K562 (cell line): ENCODE data around the gene CNOT4. TPM values are rescaled to one million over a fixed set of nuclear protein-coding genes. Genes with fewer than 3 reads are reported as not detected.

ENCODE experiments used
- CREB5 ChIP-seq: fragments of 250-450 bp; sonication (Bioruptor Pico); IDR thresholded peaks from 2 replicates; pipeline ENCODE4 v1.5.0; 2020; ENCODE audit warnings: mild to moderate bottlenecking
- CTBP1 ChIP-seq: fragments of 450-650 bp; IDR thresholded peaks from 2 replicates; pipeline ENCODE4 v1.6.1; 2016; ENCODE audit warnings: borderline replicate concordance
- GATA2 ChIP-seq: sonication (generic); formaldehyde crosslinking; IDR thresholded peaks from 2 replicates; pipeline ENCODE4 v1.4.0; 2020; ENCODE audit warnings: mild to moderate bottlenecking, missing genetic modification reagents
- HNRNPK ChIP-seq: fragments of 200-400 bp; formaldehyde crosslinking; IDR thresholded peaks from one replicate; pipeline ENCODE4 v1.6.1; 2018; ENCODE audit warnings: mild to moderate bottlenecking, low read depth, low read length; ENCODE audit not compliant: poor library complexity, severe bottlenecking
- IRF9 ChIP-seq: fragments of 450-650 bp; IDR thresholded peaks from 2 replicates; pipeline ENCODE4 v1.6.1; 2016; ENCODE audit warnings: missing biosample characterization, missing genetic modification characterization
- MBD1 ChIP-seq: fragments of 250-450 bp; sonication (Bioruptor Pico); IDR thresholded peaks from 2 replicates; pipeline ENCODE4 v1.8.0; 2022; ENCODE audit warnings: inconsistent platforms
- MCM5 ChIP-seq: fragments of 450-650 bp; IDR thresholded peaks from 2 replicates; pipeline ENCODE4 v1.6.1; 2016; ENCODE audit warnings: low read depth
- MXD1 ChIP-seq: fragments of 250-450 bp; sonication (Bioruptor Pico); IDR thresholded peaks from 2 replicates; pipeline ENCODE4 v1.8.0; 2021; ENCODE audit warnings: borderline replicate concordance, mild to moderate bottlenecking, moderate library complexity; ENCODE audit not compliant: poor library complexity, severe bottlenecking
- PRMT5 ChIP-seq: sonication (generic); formaldehyde crosslinking; IDR thresholded peaks from 2 replicates; pipeline ENCODE4 v1.5.0; 2020; ENCODE audit warnings: missing genetic modification reagents
- PTTG1 ChIP-seq: fragments of 450-650 bp; IDR thresholded peaks from 2 replicates; pipeline ENCODE4 v1.6.1; 2016; ENCODE audit warnings: low read depth, mild to moderate bottlenecking, missing genetic modification characterization, missing compliant biosample characterization
- SMARCE1 ChIP-seq: fragments of 450-650 bp; IDR thresholded peaks from 2 replicates; pipeline ENCODE4 v1.7.1; 2016; ENCODE audit warnings: mild to moderate bottlenecking
- TAF9B ChIP-seq: fragments of 450-650 bp; IDR thresholded peaks from 2 replicates; pipeline ENCODE4 v1.6.1; 2018; ENCODE audit warnings: mild to moderate bottlenecking; ENCODE audit not compliant: partially characterized antibody
- U2AF1 ChIP-seq: fragments of 200-400 bp; formaldehyde crosslinking; optimal IDR thresholded peaks from 2 replicates; pipeline ENCODE3; 2017; ENCODE audit warnings: mild to moderate bottlenecking, low read depth, low read length, moderate library complexity
- ZBTB2 ChIP-seq: fragments of 450-650 bp; IDR thresholded peaks from 2 replicates; pipeline ENCODE4 v1.6.1; 2016; ENCODE audit warnings: antibody characterized with exemption
- ZBTB34 ChIP-seq: fragments of 250-450 bp; sonication (Bioruptor Pico); IDR thresholded peaks from 2 replicates; pipeline ENCODE4 v1.8.0; 2021; ENCODE audit warnings: mild to moderate bottlenecking, moderate library complexity
- ZFP91 ChIP-seq: sonication (generic); formaldehyde crosslinking; IDR thresholded peaks from 2 replicates; pipeline ENCODE4 v1.8.0; 2022; ENCODE audit warnings: mild to moderate bottlenecking, missing genetic modification reagents
- ZNF12 ChIP-seq: sonication (generic); formaldehyde crosslinking; IDR thresholded peaks from 2 replicates; pipeline ENCODE4 v1.4.0; 2020; ENCODE audit warnings: mild to moderate bottlenecking, missing genetic modification reagents
- ZNF184 ChIP-seq: sonication (generic); formaldehyde crosslinking; IDR thresholded peaks from 2 replicates; pipeline ENCODE4 v1.5.0; 2020; ENCODE audit warnings: missing genetic modification reagents
- polyA plus RNA-seq, 8 experiments: library from polyadenylated mRNA; depleted of rRNA in 4 of 8; stranded (reverse) in 5 of 8; unstranded in 3 of 8; fragments of >200 nt; fragmentation: Nextera tagmentation in 2 of 8; fragmentation: Illumina TruSeq in 1 of 8; extraction: Ambion mirVana in 2 of 8; extraction: Trizol in 1 of 8; gene quantifications; 2 replicates each; pipeline versions ENCODE4 v1.2.1 to v1.2.3, GENCODE V29; 2011 to 2014; ENCODE audit warnings: inconsistent platforms in 1 of 8, missing spikeins in 1 of 8
- total RNA-seq, 7 experiments: library from RNA; depleted of rRNA in 6 of 7; stranded (reverse); fragments of >200 nt in 6 of 7; fragmentation: Illumina TruSeq in 2 of 7; extraction: Trizol in 2 of 7; gene quantifications; 2 replicates each; pipeline versions ENCODE4 v1.2.1 to v1.2.3, GENCODE V29; 2011 to 2021; ENCODE audit warnings: low replicate concordance in 1 of 7

The CNOT4 gene
- total and polyA plus RNA-seq, 9 of the 15 experiments (the other 6 are each of a cell fraction or from before 2014, with no cell fraction given): 8.6 to 24.1 (median 15.4) TPM

- TF ChIP-seq CREB5 (CRISPR knock-in tag) (no peak), SMARCE1 (0 out of 2 replicates have a peak, but pooled peaks have one; percentile 31), GATA2 (CRISPR knock-in tag) (no peak), PRMT5 (CRISPR knock-in tag) (no peak), TAF9B (peak; percentile 97), PTTG1 (tag) (no peak), MCM5 (no peak), ZBTB34 (no peak), ZFP91 (CRISPR knock-in tag) (peak; percentile 48; the same call in 1 of the 2 replicates), HNRNPK (no peak), MXD1 (CRISPR knock-in tag) (peak; percentile 86), CTBP1 (peak; percentile 59), ZNF12 (CRISPR knock-in tag) (peak; percentile 61; the same call in 1 of the 2 replicates), MBD1 (CRISPR knock-in tag) (no peak), IRF9 (tag) (no peak), ZBTB2 (peak; percentile 96), U2AF1 (no peak), ZNF184 (CRISPR knock-in tag) (no peak)
Measured at GRCh38 chr7:135509839-135510591, at the start of gene CNOT4 (continued).
